GM15510 (cell line): ENCODE data around the gene PPP1R18.
A peak's percentile ranks its signal among the peaks of the same experiment; 100 is the strongest.

Experiments used
- POLR2A ChIP-seq: IDR thresholded peaks from 3 replicates; pipeline ENCODE4 v1.6.1; 2011; ENCODE audit warnings: borderline replicate concordance; ENCODE audit not compliant: insufficient read length; ENCODE audit errors: extremely low read depth

The PPP1R18 gene

GRCh38 chr6:30683183-30683979 is 3.1 kb downstream of the PPP1R18 start:
- no peak for TF ChIP-seq POLR2A

- peak; percentile 77 for TF ChIP-seq POLR2A
These were observed 4.0 kb downstream of the PPP1R18 start for GRCh38 chr6:30682143-30683117.

- TF ChIP-seq POLR2A = no peak
These were observed 4.7 kb downstream of the PPP1R18 start for GRCh38 chr6:30681766-30682142.

GRCh38 chr6:30679765-30680535 is 6.5 kb downstream of the PPP1R18 start:
- no peak for TF ChIP-seq POLR2A

GRCh38 chr6:30678964-30679726 is 7.3 kb downstream of the PPP1R18 start:
- no peak for TF ChIP-seq POLR2A

GRCh38 chr6:30676660-30677285 is 9.7 kb downstream of the PPP1R18 start:
- no peak for TF ChIP-seq POLR2A

GRCh38 chr6:30672445-30673253 is 13.8 kb downstream of the PPP1R18 start, which contains the start of gene DHX16:
Gene DHX16 (minus strand): TSS chr6:30673006. CDS start chr6:30672841, 165 bp downstream.
- peak; percentile 74 for TF ChIP-seq POLR2A

- no peak for TF ChIP-seq POLR2A
These were observed 15.5 kb downstream of the PPP1R18 start for GRCh38 chr6:30670760-30671527.

- no peak for TF ChIP-seq POLR2A
These were observed 21.3 kb downstream of the PPP1R18 start for GRCh38 chr6:30664994-30665767.

GRCh38 chr6:30657454-30657853 is 29.0 kb downstream of the PPP1R18 start:
- no peak for TF ChIP-seq POLR2A

- TF ChIP-seq POLR2A = no peak
These were observed 29.9 kb downstream of the PPP1R18 start for GRCh38 chr6:30656513-30656912.

GRCh38 chr6:30655743-30656094 is 30.7 kb downstream of the PPP1R18 start:
- no peak for TF ChIP-seq POLR2A
